DMS53 treated with DMSO at 0.1 percent for 48 hours (cell line): ENCODE results near the gene SUCLG2.
A peak's percentile ranks its signal among the peaks of the same experiment; 100 is the strongest.

ENCODE experiments used
- DNase-seq: peaks from one replicate; lab custom pipeline; 2025; ENCODE audit not compliant: unreplicated experiment; lab: John Stamatoyannopoulos, UW

The SUCLG2 gene

GRCh38 chr3:67400476-67400875 lies 253.9 kb downstream of the SUCLG2 start:
- no peak for DNase-seq

GRCh38 chr3:67389176-67389575 lies 265.2 kb downstream of the SUCLG2 start:
- DNase-seq = no peak

GRCh38 chr3:67388738-67389137 lies 265.7 kb downstream of the SUCLG2 start:
- no peak for DNase-seq

GRCh38 chr3:67386451-67386850 lies 268.0 kb downstream of the SUCLG2 start:
- DNase-seq = no peak

- DNase-seq = peak; percentile 19
Measured at GRCh38 chr3:67384760-67385397, 269.5 kb downstream of the SUCLG2 start.

GRCh38 chr3:67384016-67384415 lies 270.4 kb downstream of the SUCLG2 start:
- no peak for DNase-seq

GRCh38 chr3:67383379-67383778 lies 271.0 kb downstream of the SUCLG2 start:
- no peak for DNase-seq

GRCh38 chr3:67382536-67382935 lies 271.9 kb downstream of the SUCLG2 start:
- no peak for DNase-seq

- DNase-seq = no peak
Measured at GRCh38 chr3:67381667-67382272, 272.6 kb downstream of the SUCLG2 start.

- no peak for DNase-seq
Measured at GRCh38 chr3:67380118-67380517, 274.3 kb downstream of the SUCLG2 start.

GRCh38 chr3:67377299-67377698 lies 277.1 kb downstream of the SUCLG2 start:
- no peak for DNase-seq

GRCh38 chr3:67376416-67376815 lies 278.0 kb downstream of the SUCLG2 start:
- DNase-seq = no peak

- no peak for DNase-seq
Measured at GRCh38 chr3:67375976-67376375, 278.4 kb downstream of the SUCLG2 start.

- DNase-seq = peak; percentile 29
Measured at GRCh38 chr3:67362686-67363085, 291.7 kb downstream of the SUCLG2 start.

GRCh38 chr3:67361770-67362169 lies 292.6 kb downstream of the SUCLG2 start:
- no peak for DNase-seq

GRCh38 chr3:67361323-67361722 lies 293.1 kb downstream of the SUCLG2 start:
- no peak for DNase-seq

- peak; percentile 7 for DNase-seq
Measured at GRCh38 chr3:67357610-67358458, 296.6 kb downstream of the SUCLG2 start.

GRCh38 chr3:67349551-67350174 lies 304.7 kb downstream of the SUCLG2 start:
- DNase-seq = no peak

- DNase-seq = no peak
Measured at GRCh38 chr3:67346081-67346480, 308.3 kb downstream of the SUCLG2 start.

- DNase-seq = no peak
Measured at GRCh38 chr3:67335813-67336212, 318.6 kb downstream of the SUCLG2 start.

- no peak for DNase-seq
Measured at GRCh38 chr3:67334588-67334987, 319.8 kb downstream of the SUCLG2 start.

- no peak for DNase-seq
Measured at GRCh38 chr3:67329358-67329757, 325.1 kb downstream of the SUCLG2 start.
